HG03060 (cell line): ENCODE data around the gene TRIM47.
A peak's percentile ranks its signal among the peaks of the same experiment; 100 is the strongest.

Experiments
- ATAC-seq: cut with Tn5 transposase; IDR thresholded peaks from one replicate; pipeline ENCODE4 v1.9.1; 2021; ENCODE audit warnings: low read depth, moderate number of reproducible peaks; ENCODE audit not compliant: unreplicated experiment

The TRIM47 gene

DNA sequence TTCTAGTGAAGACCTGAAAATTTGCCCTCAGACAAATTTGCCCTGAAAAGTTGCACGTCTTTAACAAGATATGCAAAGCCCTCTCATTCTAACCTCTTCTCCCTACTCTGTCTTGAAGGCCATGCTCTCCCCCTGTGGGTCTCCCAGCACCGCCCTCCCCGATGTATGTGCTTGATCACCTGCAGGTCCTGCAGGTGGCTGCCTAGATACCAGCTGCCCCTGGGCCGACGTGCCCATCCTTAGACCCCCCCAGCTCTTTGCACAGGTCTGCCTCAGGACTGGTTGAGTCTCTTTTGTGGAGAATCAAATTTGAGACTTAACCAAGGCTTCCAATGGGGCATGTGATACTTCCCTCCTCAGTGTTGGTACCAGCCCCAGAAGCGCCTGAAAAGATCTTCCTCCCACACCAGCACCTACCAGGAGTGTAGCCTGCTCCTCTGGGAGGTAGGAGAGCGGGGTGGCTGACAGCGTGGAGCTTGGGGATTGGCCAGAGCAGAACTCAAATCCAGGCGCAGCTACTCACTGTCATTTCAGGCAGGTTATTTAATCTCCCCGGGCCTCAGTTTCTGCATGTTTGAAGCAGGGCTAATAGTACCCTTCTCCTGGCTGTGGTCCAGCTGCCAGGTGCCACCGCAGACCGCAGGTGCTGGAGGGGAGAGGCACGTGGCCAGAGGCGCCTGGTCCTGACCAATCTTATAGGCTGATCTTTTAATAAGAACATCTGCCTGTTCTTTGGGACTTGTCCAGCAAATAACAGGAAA, 30.9 kb upstream of the TRIM47 start:
- no peak for ATAC-seq

DNA sequence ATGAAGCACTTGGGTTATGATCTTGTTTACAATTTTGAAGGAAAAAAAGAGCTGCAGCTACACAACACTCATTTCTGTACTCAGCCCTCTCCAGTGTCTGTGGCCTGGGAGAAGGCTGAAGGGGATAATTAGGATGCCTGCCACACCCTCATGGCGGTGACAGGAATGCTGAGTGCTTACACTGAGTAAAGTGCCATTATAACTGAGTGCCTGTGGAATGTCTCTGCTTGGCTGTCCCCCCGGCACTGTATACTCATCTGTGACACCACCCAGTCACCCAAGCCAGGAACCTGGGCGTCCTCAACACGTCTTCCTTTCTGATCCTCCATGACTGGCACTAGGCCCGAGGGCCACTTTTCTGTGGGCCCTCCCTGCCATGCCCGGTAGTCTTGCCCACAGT, 29.8 kb upstream of the TRIM47 start:
- ATAC-seq, result no peak

DNA sequence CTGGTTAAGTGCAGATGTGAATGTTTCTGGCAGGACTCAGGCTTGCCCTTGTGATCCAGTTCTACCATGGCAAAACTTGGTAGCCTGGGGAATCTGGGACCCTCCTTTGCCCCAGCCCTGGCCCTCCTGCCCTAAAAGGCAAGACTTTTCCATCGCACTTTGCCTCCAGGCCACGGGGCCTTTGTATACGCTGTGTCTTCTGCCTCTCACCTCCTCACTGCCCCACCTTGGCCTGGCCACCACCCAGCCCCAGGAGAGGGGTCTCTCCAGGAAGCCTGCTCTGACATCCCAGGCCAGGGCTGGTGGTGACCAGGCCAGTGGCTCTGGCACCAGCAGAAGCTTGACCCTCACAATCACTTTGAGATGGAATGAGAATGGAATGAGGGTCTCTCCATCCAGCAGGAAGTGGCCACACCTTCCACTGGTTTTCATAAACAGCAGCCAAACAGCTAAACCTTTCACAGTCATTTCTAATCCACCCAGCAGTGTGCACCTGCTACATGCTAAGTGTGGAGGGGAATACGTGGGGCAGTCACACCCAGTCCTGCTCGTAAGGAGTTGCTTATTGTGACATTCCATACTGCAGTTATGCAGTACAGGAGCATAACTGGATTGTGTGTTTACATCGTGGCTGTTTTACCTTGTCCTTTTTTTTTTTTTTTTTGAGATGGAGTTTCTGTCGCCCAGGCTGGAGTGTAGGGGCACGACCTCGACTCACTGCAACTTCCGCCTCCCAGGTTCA, 27.9 kb upstream of the TRIM47 start:
- no peak for ATAC-seq

DNA sequence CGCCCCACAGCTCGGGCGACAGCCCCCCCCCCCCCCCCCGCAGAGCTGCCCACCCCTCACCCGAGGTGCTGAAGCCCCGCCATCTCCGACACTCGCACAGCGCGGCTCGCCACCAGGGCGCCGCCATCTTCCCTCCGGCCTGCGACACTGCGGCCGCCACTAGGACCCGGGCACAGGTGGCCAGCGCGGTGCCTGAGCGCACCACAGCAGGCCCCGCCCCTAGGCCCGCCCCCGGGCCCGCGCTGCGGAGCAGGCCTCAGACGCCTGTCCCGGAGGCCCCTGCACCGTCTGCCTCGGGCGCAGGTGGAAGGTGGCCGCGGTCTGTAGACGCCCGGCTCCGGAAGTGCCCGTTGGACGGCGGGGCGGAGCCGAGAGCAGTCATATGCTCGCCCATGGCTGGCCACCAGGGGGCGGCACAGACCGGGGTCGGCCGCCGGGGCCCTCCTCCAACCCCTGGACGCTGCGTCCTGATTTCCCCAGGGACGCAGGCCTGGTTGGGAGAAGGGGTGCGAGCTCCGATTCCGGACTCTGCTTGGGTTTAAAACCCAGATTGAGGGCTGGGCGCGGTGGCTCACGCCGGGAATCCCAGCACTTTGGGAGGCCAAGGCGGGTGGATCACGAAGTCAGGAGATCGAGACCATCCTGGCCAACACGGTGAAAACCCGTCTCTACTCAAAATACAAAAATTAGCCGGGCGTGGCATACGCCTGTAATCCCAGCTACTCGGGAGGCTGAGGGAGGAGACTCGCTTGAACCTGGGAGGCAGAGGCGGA, 26.6 kb upstream of the TRIM47 start, which contains the start of gene MRPL38:
Gene MRPL38 (minus strand): TSS at position 136 of the 773 bp plus-strand sequence. CDS start 9 bp downstream, at position 127.
- ATAC-seq, result peak; percentile 69

DNA sequence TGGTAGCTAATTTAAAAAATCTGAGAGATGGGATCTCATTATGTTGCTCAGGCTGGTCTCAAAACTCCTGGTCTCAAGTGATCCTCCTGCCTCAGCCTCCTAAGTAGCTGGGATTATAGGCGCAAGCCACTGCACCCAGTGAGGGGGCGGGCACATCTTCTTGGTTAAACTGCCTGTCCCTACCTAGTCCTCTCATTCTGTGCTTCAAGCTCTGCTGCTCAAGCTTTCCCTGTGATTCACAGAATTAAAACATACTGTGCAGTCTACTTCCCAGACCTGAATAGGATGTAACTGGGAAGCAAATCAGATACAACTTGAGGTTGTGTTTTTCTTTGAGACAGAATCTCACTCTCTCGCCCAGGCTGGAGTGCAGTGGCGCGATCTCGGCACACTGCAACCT, 24.0 kb upstream of the TRIM47 start:
- no peak for ATAC-seq

DNA sequence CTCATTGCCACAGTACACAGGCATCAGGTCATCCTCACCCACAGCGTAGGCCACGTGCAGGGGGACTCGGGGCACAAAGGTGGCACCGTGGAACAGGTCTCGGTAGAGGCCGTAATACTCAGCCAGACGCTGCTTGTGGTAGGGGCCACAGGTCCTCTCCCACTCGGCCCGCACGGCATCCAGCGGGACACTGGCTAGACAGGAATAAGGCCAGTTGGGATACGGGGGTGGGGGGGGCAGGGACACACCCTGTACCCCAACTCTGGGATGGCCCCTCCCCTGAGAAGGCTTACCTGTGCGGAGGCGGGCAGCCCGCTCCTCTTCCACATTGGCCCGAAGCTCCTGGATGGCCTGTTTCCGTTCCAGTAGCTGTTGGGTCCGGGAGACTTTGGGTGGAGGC, 23.3 kb upstream of the TRIM47 start:
- no peak for ATAC-seq

DNA sequence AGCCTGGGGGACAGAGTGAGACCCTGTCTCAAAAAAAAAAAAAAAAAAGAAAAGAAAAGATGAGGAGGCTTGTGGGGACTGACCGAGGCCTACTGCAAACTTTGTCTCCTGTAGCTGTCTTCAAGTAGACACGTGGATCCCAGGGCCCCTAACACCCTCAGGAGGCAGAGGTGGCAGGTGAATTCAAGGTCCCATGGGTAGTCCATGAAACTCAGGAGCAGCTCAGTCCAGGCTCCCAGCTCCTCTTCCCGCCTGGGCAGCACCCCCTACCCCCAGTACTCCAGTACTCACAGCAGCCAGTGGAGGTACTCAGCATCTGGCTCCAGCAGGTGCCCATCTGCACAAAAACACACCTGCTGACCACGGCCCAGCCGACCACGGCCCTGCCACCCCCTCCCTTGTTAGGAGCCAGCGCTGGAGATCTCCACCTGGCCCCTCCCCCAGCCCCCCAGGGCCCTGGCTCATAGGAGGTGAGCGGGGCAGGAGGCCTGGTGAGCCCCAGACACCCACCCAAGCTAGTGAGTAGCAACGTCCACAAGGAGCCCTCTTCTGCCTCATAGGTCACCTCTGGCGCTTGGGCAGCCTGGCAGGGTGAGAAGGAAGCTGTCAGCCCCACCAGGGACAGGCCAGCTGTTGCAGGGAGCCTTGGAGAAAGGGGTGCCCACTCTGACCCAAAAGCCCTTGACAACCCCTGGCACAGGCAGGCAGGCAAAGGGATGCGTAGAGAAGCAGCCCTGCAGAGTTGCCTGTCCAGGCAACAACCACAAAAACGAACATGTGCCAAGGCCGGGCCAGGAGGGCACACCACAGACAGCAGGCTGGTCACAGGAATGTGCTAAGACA, 22.5 kb upstream of the TRIM47 start:
- ATAC-seq, result no peak

DNA sequence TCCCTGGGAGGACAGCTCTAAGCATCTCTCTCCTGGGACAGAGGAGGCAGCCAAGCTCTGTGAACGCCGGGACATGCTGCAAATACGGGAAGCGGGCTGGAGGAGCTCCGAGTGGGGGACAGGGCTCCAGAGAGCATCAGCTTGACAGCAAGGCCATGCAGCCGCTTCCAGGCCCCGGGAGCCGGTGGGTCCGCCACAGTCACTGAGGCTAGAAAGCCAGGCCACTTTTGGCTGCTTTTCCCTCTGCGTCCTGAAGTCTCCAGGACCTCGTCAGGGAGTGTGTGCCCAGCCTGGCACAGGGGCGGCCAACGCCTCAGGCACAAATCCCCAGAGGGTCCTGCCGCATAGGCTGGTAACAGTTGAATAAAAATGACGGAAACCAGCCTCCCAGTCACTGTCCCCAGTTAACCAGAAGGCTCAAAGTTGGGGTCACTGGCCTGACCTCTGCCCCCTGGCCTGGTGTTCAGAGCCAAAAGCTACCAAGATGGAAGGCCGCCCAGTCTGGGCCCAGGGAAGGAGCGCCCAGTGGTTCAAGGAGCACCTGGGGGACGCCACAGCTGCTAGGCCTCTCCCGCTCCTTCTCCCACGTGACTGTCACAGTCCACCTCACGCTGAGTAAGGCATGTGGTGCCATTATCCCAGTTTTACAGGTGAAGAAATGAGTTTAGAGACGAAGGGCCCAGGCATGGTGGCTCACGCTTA, 21.5 kb upstream of the TRIM47 start:
- no peak for ATAC-seq

DNA sequence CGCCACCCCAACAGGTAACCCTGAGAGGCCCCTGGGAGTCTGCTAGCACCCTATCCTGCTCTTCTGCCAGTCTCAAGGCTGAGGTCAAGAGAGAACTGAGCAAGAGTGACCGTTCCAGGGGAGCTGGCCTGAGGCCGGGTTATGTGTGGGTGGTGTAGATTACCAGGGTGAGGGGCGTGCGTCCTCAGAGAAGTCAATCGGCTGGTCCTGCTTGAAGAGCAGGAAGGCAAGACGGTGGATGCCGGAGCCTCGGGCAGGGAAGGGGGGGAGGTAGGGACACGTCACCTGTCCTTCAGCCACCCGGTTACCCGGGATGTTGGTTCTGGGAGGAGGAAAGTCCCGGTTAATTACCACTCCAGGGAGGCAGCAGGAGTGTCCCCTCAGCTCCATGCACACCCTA, 21.0 kb upstream of the TRIM47 start:
- no peak for ATAC-seq

DNA sequence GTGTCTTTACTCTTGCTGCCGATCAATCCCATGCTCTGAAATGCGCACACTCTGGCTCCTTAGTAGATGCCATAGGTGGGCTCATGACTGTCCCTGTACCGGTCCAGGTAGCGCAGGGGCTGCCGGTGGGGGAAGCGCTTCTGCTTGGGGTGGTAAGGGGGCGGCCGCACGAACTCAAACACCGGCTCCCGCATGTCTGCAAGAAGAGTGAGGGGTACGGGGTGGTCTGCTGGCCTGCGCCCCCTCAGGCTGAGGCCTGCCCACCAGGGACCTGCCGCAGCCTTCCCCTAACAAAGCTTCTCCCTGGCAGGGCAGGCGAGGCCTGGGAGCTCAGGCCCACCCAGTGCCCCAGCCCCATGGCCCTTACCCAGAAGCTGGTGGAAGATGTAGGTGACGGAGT, 20.4 kb upstream of the TRIM47 start:
- no peak for ATAC-seq

DNA sequence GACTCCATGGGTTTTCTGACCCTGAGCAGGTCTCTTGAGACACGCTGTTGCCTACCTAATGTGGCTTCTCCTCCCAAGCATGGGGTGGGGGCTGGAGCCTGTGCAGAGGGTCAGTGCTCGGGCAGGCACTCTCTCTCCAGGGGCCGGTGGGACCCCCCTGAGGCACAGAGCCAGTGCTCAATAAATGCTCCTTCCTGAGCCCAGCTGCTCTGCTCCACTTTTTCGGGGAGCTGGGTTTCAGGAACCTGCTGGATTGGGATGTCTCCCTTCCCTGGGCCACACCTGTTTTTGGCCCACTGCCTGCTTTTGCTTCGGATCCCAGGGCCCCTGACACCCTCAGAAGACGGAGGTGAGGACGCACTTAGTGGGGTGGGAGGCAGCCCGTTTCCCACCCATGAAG, 19.7 kb upstream of the TRIM47 start:
- ATAC-seq, result no peak

DNA sequence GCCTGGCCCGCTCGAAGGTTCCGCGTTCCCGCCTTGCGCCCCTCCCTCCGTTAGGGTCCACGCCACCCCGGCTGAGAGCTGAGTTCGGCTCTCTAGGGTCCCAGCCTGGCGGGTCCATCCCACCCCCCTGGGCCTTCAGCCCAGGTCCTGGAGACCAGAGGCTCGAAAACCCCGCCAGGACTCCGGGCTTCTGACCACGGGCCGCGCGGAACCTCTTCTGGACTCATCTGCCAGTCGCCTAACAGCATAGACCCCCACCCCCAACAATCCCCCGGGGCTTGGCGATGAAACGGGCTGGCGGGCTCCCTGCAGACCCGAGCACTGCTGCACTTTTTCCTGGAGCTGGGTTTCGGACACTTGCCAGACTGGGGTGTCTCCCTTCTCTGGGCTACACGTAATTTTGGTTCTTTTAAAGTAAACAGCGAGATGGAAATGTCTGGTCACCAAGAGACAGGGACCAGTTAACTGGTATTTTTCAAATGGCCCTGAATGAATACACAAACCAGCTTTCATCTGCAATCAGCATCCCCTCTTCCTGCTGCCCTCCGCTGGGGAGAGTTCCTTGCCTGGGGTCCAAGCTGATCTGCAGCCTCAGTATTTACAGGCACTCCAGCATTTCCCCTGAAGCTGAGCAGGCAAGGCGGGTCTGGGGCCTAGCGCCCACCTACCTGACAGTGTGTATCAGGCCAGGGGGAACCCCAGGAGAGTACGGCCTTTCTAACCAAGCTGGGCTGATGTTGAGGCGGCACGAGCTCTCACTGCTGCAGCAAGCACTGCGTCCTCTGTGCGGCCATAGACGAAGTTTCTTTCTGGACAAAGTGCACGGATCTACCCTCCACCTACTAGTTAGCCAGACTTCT, 19.0 kb upstream of the TRIM47 start:
- ATAC-seq, result no peak

DNA sequence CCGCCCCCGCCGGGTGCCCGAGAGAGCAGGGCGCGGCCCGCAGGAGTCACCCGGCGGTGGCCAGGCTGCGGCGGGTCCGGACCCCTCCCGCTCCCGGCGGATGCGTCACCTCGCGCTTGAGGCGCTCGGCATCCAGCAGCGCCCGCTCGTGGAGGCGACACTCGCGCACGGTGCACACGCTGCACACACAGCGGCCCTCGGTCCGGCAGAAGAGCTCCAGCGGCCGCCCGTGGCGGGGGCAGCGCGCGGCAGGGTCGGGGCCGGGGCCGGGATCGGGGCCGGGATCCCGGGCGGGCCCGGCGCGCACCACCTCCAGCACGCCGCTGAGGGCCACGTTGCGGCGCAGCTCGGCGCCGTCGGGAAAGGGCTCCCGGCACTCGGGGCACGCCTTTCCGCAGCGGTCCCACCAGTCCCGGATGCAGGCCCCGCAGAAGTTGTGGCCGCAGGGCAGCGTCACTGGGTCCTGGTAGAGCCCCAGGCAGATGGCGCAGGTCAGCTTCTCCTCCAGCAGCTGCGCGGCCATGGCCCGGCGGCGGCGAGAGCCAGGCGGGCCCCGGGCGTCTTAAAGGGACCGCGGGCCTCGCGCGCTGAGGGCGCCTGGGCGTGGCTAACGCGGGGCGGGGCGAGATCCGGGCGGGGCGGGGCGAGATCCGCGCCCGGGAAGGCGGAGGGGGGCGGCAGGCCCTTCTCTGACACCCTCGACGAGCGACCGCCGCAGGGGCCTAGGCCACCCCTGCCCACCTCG, 18.2 kb upstream of the TRIM47 start, which contains the start of gene TRIM65:
Gene TRIM65 (minus strand): TSS at position 537 of the 745 bp plus-strand sequence. CDS start 14 bp downstream, at position 523.
- no peak for ATAC-seq

DNA sequence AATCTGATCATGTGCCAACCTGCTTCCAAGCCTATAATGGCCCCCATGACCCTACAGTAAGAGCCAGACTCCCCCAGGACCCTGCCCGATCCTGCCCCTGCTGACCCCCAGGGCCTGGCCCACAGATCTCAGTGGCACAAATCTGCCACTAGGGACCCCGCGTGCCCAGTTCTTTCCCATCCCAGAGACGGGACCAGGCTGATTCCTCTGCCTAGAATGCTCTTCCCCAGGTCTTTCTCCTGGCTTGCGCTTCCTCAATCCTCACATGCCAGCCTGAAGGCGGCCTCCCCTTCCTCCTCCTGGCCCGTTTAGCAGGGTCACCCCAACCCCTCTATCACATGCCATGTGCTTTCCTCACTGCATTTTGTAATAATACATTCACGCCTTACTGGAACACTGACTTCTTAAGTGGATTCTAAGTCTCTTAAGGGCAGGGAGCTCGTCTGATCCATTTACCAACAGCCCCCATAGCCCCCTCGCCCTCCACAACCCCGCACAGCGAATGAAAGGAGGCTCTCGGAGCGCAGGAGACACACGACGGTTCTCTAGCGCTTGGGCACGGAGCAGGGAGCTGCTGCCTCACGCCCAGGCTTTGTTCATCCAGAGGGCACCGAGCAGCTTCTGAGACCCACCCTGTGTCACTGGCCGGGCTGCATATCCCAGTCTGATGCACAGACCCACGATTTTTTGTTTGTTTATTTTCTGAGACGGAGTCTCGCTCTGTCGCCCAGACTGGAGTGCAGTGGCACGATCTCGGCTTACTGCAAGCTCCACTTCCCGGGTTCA, 17.2 kb upstream of the TRIM47 start:
- ATAC-seq, result no peak

DNA sequence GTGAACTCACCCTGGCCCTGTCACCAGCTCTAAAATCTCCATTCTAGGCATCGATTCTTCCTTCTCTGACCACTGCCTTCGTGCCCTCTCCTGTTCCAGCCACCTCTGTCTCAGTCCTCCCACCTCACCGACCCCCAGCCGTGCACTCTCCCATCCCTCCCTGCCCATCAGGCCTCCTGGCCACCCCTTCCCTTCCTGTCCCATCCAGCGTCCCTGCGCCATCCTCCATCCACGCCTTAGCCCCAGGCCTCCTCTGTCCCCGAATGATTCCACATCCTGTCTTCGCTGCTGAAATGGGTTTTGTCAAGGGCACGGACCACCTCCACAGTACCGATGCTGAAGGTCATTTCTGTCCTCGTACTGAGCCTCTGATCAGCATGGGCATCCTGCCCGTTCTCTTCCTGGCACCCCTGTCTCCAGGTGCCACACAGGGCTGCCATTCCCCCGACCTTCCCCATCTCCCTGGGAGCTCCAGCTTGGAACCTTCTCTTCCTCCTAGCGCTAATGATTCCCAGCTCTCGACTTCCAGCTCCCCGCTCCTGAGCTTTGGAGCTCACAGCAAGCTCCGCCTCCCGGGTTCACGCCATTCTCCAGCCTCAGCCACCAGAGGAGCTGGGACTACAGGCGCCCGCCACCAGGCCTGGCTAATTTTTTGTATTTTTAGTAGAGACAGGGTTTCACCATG, 15.8 kb upstream of the TRIM47 start:
- ATAC-seq, result no peak

DNA sequence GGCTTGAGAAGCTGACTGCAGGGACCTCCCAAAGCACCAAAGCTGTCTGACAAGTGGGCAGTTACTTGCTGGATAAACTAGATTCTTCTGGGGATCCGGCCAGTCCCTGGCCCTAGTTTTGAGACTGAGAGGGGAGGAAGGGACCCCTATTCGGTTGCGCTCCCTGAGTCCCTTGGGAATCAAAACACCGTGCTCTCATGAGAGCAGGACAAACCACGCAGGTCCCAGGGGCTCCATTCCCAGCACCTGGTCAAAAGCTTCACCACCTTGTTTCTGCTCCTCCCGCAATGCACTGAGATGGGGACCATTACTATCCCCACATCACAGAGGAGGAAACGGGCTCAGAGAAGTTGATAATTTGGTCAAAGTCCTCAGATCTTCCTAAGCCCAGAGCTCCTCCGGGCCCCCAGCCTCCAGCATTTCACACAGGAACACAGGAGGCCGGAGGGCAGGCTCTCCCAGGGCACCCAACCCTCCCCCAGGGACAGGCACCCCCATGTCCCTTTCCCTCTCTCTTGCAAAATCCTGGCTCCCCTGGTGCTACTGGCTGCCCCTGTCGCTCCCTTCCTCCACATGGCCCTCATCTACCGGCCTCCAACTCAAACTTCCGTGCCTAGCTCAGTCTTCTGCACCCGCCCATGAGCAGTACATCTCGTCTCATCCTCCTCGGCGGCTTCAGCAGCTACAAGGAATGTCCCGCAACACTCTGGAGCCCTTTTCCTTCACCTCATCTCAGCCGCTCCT, 15.1 kb upstream of the TRIM47 start:
- ATAC-seq, result no peak
